OCI-LY1 (cell line): ENCODE data around the gene OAF.

ENCODE experiments used
- EZH2 ChIP-seq: fragments of 200-600 bp; sonication (generic), shearing (Covaris generic); IDR thresholded peaks from 2 replicates; pipeline ENCODE4 v1.8.0; 2017; ENCODE audit warnings: borderline replicate concordance, mixed run types, mild to moderate bottlenecking, antibody characterized with exemption, low read length, moderate library complexity, mixed read lengths
- TF ChIP-seq, protein P1 (sequence below): fragments of 200-600 bp; sonication (generic), shearing (Covaris generic); IDR thresholded peaks from 2 replicates; pipeline ENCODE4 v1.5.1; 2017; ENCODE audit warnings: mild to moderate bottlenecking, antibody characterized with exemption, low read length, moderate library complexity, mixed read lengths

- TF ChIP-seq, protein P1, sequence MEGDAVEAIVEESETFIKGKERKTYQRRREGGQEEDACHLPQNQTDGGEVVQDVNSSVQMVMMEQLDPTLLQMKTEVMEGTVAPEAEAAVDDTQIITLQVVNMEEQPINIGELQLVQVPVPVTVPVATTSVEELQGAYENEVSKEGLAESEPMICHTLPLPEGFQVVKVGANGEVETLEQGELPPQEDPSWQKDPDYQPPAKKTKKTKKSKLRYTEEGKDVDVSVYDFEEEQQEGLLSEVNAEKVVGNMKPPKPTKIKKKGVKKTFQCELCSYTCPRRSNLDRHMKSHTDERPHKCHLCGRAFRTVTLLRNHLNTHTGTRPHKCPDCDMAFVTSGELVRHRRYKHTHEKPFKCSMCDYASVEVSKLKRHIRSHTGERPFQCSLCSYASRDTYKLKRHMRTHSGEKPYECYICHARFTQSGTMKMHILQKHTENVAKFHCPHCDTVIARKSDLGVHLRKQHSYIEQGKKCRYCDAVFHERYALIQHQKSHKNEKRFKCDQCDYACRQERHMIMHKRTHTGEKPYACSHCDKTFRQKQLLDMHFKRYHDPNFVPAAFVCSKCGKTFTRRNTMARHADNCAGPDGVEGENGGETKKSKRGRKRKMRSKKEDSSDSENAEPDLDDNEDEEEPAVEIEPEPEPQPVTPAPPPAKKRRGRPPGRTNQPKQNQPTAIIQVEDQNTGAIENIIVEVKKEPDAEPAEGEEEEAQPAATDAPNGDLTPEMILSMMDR = no peak
- TF ChIP-seq EZH2 = no peak
Observed at GRCh38 chr11:120267319-120267718, 56.5 kb downstream of the OAF start.
